ENCODE results near the gene MSH3.

Gene MSH3

DNA sequence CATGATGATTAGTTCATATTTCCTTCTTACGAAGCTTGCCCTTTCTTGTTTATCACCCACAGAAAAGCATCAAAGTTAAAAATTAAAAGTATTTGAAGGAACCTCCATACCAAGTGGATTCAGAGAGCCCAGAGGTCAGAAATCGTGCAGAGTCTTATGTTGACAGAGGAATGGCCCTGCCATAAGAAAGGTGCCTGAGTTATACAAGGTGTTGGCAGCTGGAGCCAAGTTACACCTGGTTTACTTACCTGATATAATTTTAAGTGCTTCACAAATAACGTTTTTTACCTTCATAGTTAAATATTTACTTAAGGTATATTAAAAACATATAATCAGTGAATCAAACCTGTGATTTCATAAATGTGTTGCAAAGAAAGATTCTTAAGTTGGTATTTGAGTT lies 42.6 kb downstream of the MSH3 start:
- Histone ChIP-seq H3K36me3 (ENCODE audit: control insufficient read depth in 2 of 2, insufficient read depth in 1 of 2, low read length in 2 of 2) (peaks cover 7 to 12% of the 10 kb centered on the region in 2 experiments; a peak in 2 of 3 replicates), H3K4me1 (ENCODE audit: control insufficient read depth, insufficient read depth, low read length) (no peaks in the 10 kb centered on the region), H3K9me3 (ENCODE audit: control insufficient read depth, insufficient read depth, low read depth, low read length) (no peaks in the 10 kb centered on the region), H3K27ac (ENCODE audit: extremely low read depth, low read depth, low read length) (no peak overlapping the region), H3K4me3 (ENCODE audit: low read depth, low read length) (no peak overlapping the region)
- CTCF ChIA-PET: interaction anchor here (0.7 kb wide), 1 partner anchor 25 kb away, joined by 5 read pairs; no protein-coding TSS in a partner anchor
- POLR2A ChIA-PET: no interaction called here
- TF ChIP-seq, protein P1, sequence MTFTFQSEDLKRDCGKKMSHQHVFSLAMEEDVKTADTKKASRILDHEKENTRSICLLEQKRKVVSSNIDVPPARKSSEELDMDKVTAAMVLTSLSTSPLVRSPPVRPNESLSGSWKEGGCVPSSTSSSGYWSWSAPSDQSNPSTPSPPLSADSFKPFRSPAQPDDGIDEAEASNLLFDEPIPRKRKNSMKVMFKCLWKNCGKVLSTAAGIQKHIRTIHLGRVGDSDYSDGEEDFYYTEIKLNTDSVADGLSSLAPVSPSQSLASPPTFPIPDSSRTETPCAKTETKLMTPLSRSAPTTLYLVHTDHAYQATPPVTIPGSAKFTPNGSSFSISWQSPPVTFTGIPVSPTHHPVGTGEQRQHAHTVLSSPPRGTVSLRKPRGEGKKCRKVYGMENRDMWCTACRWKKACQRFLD (tag by site-specific recombination; IDR thresholded peaks at IDR 0.05): no peak

DNA sequence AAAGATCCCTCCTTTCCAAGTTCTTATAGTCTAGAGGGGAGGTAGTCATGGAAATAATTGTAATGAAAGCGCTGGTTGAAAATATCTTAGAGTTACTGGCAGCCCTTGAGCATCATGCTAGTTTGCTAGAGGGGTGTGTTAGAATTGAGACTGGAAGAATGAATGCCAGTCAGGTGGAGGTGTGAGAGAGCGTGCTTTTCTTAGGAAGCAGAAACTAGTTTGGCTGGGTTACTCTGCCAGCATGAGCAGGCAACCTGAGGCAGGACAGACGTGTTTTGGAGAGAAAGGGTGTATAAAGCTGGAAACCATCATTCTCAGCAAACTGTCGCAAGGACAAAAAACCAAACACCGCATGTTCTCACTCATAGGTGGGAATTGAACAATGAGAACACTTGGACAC lies 43.9 kb downstream of the MSH3 start:
- POLR2A ChIA-PET: no interaction called here
- CTCF ChIA-PET: interaction anchor here (0.6 to 0.9 kb wide), 2 partner anchors 11 to 766 kb away, joined by 3 read pairs; no protein-coding TSS in a partner anchor
- no peak for TF ChIP-seq ZNF423 (tag by site-specific recombination; IDR thresholded peaks at IDR 0.05)
- TF ChIP-seq ZNF37A (tag by site-specific recombination; IDR thresholded peaks at IDR 0.05): no peak
- TF ChIP-seq ZNF239 (tag by site-specific recombination; IDR thresholded peaks at IDR 0.05): no peak
- TF ChIP-seq HOXC10 (CRISPR knock-in tag; IDR thresholded peaks at IDR 0.05): no peak
- TF ChIP-seq ZBTB1 (tag by site-specific recombination; IDR thresholded peaks at IDR 0.05): no peak
- no peak for TF ChIP-seq ZNF16 (tag by site-specific recombination; IDR thresholded peaks at IDR 0.05; ENCODE audit: low read depth)
- no peak for TF ChIP-seq ZNF148 (tag by site-specific recombination; IDR thresholded peaks at IDR 0.05; ENCODE audit: borderline replicate concordance)
- TF ChIP-seq EGR2 (tag by site-specific recombination; IDR thresholded peaks at IDR 0.05; ENCODE audit: low read depth): no peak
- TF ChIP-seq GFI1B (tag by site-specific recombination; IDR thresholded peaks at IDR 0.05): no peak
- TF ChIP-seq, protein P2, sequence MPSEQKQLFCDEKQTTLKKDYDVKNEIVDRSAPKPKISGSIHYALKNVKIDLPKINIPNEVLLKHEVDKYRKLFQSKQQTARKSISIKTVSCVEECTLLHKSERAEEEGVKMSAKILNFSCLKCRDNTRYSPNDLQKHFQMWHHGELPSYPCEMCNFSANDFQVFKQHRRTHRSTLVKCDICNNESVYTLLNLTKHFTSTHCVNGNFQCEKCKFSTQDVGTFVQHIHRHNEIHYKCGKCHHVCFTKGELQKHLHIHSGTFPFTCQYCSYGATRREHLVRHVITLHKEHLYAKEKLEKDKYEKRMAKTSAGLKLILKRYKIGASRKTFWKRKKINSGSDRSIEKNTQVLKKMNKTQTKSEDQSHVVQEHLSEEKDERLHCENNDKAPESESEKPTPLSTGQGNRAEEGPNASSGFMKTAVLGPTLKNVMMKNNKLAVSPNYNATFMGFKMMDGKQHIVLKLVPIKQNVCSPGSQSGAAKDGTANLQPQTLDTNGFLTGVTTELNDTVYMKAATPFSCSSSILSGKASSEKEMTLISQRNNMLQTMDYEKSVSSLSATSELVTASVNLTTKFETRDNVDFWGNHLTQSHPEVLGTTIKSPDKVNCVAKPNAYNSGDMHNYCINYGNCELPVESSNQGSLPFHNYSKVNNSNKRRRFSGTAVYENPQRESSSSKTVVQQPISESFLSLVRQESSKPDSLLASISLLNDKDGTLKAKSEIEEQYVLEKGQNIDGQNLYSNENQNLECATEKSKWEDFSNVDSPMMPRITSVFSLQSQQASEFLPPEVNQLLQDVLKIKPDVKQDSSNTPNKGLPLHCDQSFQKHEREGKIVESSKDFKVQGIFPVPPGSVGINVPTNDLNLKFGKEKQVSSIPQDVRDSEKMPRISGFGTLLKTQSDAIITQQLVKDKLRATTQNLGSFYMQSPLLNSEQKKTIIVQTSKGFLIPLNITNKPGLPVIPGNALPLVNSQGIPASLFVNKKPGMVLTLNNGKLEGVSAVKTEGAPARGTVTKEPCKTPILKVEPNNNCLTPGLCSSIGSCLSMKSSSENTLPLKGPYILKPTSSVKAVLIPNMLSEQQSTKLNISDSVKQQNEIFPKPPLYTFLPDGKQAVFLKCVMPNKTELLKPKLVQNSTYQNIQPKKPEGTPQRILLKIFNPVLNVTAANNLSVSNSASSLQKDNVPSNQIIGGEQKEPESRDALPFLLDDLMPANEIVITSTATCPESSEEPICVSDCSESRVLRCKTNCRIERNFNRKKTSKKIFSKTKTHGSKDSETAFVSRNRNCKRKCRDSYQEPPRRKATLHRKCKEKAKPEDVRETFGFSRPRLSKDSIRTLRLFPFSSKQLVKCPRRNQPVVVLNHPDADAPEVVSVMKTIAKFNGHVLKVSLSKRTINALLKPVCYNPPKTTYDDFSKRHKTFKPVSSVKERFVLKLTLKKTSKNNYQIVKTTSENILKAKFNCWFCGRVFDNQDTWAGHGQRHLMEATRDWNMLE (tag by site-specific recombination; conservative IDR thresholded peaks at IDR 0.05; ENCODE audit: low read depth): no peak
- no peak for TF ChIP-seq ZNF596 (tag by site-specific recombination; IDR thresholded peaks at IDR 0.05)
- TF ChIP-seq ZNF843 (tag by site-specific recombination; IDR thresholded peaks at IDR 0.05): no peak
- TF ChIP-seq SP7 (tag by site-specific recombination; IDR thresholded peaks at IDR 0.05): no peak
- no peak for TF ChIP-seq PRDM6 (tag by site-specific recombination; IDR thresholded peaks at IDR 0.05)

More for the DNA sequence above, 43.9 kb downstream of the MSH3 start:
- peaks cover 12 to 15% of the 10 kb centered on the region in 2 experiments; a peak in 2 of 3 replicates for H3K36me3 ChIP-seq (ENCODE audit: control insufficient read depth in 2 of 2, insufficient read depth in 1 of 2, low read length in 2 of 2)
- no peak overlapping the region for H3K27ac ChIP-seq (ENCODE audit: extremely low read depth, low read depth, low read length)
- no peak overlapping the region for H3K4me3 ChIP-seq (ENCODE audit: low read depth, low read length)
- no peaks in the 10 kb centered on the region for H3K4me1 ChIP-seq (ENCODE audit: control insufficient read depth, insufficient read depth, low read length)
- H3K9me3 ChIP-seq (ENCODE audit: control insufficient read depth, insufficient read depth, low read depth, low read length): no peaks in the 10 kb centered on the region

Data from HEK293 (cell line).